Effector memory CD4-positive, alpha-beta T cell (primary cell): ENCODE measurements around the gene PARD3B.
"Not testable (repeated sequence)": the region's sequence is repeated elsewhere in the genome, so short reads cannot be mapped to it uniquely, and the experiment has no call there.

Experiments used
- DNase-seq, 3 donors: peaks; one replicate each; pipeline ENCODE4 v3.0.0-alpha.2; 2020
- H3K27ac ChIP-seq: 2 replicates; pipeline ENCODE4 v1.7.0; 2013; ENCODE audit warnings: mild to moderate bottlenecking, low read length, moderate library complexity; ENCODE audit not compliant: insufficient read depth, poor library complexity, severe bottlenecking
- H3K27me3 ChIP-seq: replicated peaks from 2 replicates; pipeline ENCODE4 v1.7.0; 2013; ENCODE audit warnings: mild to moderate bottlenecking, low read length; ENCODE audit not compliant: insufficient read depth, control insufficient read depth, poor library complexity, severe bottlenecking
- H3K36me3 ChIP-seq: 2 replicates; pipeline ENCODE4 v1.7.0; 2013; ENCODE audit warnings: mild to moderate bottlenecking, low read length, moderate library complexity; ENCODE audit not compliant: control insufficient read depth, insufficient read depth
- H3K4me1 ChIP-seq: 2 replicates; pipeline ENCODE4 v1.7.0; 2013; ENCODE audit warnings: low read length, mild to moderate bottlenecking; ENCODE audit not compliant: control insufficient read depth, insufficient read depth, poor library complexity, severe bottlenecking
- H3K4me3 ChIP-seq: 2 replicates; pipeline ENCODE4 v1.7.0; 2013; ENCODE audit warnings: low read length, low read depth, mild to moderate bottlenecking; ENCODE audit not compliant: insufficient read depth, poor library complexity, severe bottlenecking
- H3K9me3 ChIP-seq: 2 replicates; pipeline ENCODE4 v1.7.0; 2013; ENCODE audit warnings: mild to moderate bottlenecking, low read length, moderate library complexity; ENCODE audit not compliant: control insufficient read depth

The PARD3B gene

DNA sequence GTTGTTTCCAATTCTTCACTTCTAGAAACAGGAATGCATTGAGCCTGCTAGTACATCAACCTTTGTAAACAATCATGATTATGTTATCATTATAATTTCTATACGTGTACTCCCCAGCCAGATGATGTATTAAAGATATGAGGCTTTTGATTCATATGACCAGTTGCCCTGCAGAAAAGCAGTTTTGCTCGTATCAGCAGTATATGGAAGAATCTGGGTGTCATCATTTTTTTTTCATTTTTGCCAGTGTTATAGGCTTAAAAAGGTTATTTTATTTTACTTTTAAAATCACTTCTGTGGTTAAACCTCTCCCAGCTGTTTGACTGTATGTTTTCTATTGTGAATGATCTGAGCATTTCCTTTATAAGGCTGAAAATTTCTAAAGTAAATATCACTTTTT, 665.2 kb downstream of the PARD3B start:
- Histone ChIP-seq H3K36me3 (no peaks in the 10 kb centered on the region), H3K27ac (no peak overlapping the region), H3K4me3 (no peak overlapping the region), H3K9me3 (no peaks in the 10 kb centered on the region), H3K4me1 (no peaks in the 10 kb centered on the region), H3K27me3 (no peaks in the 10 kb centered on the region)
- no peak for DNase-seq

DNA sequence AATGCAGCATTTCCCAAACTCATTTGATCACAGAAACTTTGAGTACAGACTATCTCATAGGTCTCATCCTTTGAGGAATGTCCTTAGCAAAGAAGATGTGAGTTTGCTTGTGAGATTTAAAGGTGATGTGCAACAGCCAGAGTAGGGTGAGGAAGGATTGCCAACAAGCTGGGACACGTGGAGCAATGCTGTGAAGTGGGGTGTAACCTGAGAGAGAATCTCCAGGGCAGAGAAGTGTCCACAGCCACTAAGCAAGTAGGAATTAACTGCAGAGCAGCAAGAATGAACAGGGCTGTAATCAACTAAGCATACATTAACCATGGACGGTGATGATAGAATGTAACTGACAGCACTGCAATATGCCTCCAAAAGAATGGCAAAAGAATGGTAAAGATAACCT, 667.1 kb downstream of the PARD3B start:
- Histone ChIP-seq H3K27me3 (no peaks in the 10 kb centered on the region), H3K36me3 (no peaks in the 10 kb centered on the region), H3K9me3 (no peaks in the 10 kb centered on the region), H3K27ac (no peak overlapping the region), H3K4me1 (no peaks in the 10 kb centered on the region), H3K4me3 (no peak overlapping the region)
- DNase-seq, result no peak

DNA sequence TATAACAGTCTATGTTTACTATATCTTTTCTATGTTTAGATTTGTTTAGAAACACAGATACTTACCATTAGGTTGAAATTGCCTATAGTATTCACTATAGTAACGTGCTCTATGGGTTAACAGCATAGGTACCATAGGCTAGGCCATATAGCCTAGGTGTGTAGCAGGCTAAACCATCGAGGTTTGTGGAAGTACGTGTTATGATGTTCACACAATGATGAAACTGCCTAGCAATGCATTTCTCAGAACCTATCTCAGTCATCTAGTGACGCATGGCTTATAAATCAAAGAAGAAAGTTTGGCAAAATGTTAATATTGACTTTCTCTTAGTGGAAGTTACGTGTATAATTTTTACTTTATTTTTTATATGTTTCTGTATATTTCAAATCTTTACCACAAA, 670.8 kb downstream of the PARD3B start:
- no peaks in the 10 kb centered on the region for H3K9me3 ChIP-seq
- no peaks in the 10 kb centered on the region for H3K36me3 ChIP-seq
- H3K4me1 ChIP-seq, result no peaks in the 10 kb centered on the region
- DNase-seq, result no peak
- H3K27me3 ChIP-seq, result no peaks in the 10 kb centered on the region
- H3K4me3 ChIP-seq, result no peak overlapping the region
- no peak overlapping the region for H3K27ac ChIP-seq

DNA sequence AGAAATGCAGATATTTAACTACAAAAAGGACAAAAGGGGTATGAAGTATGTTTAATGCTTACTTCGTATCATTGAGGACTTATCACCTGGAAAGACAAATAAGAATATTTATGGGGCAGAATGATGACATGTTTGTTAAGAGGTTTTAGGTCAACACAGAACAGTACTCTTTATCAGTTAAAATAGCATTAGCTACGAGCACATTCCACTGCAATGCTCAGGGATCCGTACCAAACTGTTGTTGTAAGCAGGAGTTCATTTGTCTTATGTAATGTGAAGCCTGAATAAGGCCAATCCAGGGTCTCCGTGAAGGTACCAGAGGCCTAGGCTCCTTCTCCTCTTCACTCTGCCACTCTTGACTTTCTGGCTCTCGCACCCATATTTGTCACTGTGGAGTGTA, 671.3 kb downstream of the PARD3B start:
- H3K4me1 ChIP-seq, result no peaks in the 10 kb centered on the region
- no peaks in the 10 kb centered on the region for H3K9me3 ChIP-seq
- H3K4me3 ChIP-seq, result no peak overlapping the region
- DNase-seq, result no peak
- no peak overlapping the region for H3K27ac ChIP-seq
- no peaks in the 10 kb centered on the region for H3K27me3 ChIP-seq
- no peaks in the 10 kb centered on the region for H3K36me3 ChIP-seq

DNA sequence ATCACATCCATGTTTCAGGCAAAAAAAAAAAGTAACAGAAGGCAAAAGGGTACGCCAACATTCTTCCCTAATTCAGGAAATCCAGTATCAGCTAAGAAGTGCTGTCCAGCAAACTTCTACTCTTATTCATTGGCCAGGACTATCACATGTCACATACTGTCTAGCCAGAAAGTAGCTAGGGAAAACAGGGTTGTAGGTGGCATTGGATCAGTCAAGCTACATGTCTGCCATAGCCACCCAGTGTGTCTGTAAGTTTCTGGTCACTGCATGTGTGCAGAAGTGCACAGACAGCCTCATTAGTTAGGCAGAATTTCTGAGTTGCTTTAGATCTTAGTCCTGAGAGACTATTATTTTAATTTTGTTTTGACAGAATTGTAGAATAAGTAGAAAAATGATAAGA, 671.7 kb downstream of the PARD3B start:
- H3K36me3 ChIP-seq, result no peaks in the 10 kb centered on the region

DNA sequence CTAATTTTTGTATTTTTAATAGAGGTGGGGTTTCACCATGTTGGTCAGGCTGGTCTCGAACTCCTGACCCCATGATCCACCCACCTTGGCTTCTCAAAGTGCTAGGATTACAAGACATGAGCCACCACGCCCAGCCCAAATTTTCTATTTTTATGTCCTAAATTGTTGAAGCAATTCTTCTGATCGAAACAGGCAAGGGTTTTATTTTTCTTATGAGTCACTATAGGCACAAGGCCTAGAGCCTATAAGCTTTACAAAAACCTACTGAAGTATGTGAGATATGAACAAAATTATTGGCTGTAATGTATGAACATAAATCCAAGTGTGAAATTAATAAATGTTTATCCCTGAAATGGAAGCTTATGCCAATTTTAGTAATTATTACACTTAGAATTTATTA, 672.8 kb downstream of the PARD3B start:
- no peak for DNase-seq
- Histone ChIP-seq H3K27ac (no peak overlapping the region), H3K9me3 (no peaks in the 10 kb centered on the region), H3K36me3 (no peaks in the 10 kb centered on the region), H3K4me3 (no peak overlapping the region), H3K27me3 (no peaks in the 10 kb centered on the region), H3K4me1 (no peaks in the 10 kb centered on the region)

More for the DNA sequence above, 671.7 kb downstream of the PARD3B start:
- Histone ChIP-seq H3K4me1 (no peaks in the 10 kb centered on the region), H3K9me3 (no peaks in the 10 kb centered on the region), H3K27ac (no peak overlapping the region), H3K27me3 (no peaks in the 10 kb centered on the region), H3K4me3 (no peak overlapping the region)
- DNase-seq, result no peak

DNA sequence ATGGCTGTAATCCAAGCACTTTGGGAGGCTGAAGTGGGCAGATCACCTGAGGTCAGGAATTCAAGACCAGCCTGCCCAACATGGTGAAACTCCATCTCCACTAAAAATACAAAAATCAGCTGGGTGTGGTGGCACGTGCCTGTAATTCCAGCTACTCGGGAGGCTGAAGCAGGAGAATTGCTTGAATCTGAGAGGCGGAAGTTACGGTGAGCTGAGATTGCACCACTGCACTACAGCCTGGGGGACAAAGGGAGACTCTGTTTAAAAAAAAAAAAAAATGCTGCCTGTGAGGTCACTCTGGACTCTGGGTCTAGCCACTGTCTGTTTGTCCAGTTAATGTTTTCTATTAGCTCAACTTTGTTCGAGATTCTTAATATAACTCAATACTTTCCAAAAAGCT, 673.5 kb downstream of the PARD3B start:
- not testable (repeated sequence) for H3K4me3 ChIP-seq, H3K9me3 ChIP-seq, H3K36me3 ChIP-seq, H3K4me1 ChIP-seq, H3K27ac ChIP-seq, DNase-seq, H3K27me3 ChIP-seq

DNA sequence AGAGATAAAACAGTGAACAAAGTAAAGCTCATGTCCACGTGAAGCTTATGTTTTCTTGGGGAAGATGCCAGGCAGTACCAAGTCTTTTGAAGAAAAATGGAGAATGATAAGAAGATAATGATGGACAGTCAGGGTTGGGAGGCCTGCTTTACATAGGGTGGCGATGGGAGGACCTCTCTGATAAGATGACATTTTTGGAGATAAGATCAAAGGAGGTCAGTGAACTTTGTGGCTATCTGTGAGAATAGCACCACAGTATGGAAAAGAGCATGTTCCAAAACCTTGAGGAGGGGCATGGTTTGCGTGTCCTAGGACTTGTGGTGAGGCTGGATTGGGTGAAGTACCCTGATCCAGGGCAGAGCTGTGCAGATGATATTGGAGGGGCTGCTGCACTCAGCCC, 675.3 kb downstream of the PARD3B start:
- Histone ChIP-seq H3K36me3 (no peaks in the 10 kb centered on the region), H3K9me3 (no peaks in the 10 kb centered on the region), H3K4me1 (no peaks in the 10 kb centered on the region), H3K4me3 (no peak overlapping the region), H3K27ac (no peak overlapping the region), H3K27me3 (no peaks in the 10 kb centered on the region)
- no peak for DNase-seq

DNA sequence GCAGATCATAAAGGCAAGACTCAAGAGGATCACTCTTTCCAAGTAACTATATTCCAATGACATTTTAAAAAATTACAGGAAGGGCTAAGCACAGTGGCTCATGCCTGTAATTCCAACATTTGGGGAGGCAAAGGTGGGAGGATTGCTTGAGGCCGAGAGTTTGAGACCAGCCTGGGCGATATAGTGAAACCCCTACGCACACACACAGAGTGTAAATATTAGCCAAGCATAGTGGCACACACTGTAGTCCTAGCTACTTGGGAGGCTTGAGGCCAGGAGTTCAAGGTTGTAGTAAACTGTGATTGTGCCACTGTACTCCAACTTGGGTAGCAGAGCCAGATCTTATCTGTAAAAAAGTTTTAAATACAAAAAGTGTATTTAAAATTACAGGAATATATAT, 686.8 kb downstream of the PARD3B start:
- Histone ChIP-seq H3K4me3 (no peak overlapping the region), H3K27me3 (no peaks in the 10 kb centered on the region), H3K27ac (no peak overlapping the region), H3K4me1 (no peaks in the 10 kb centered on the region), H3K9me3 (peaks cover 4% of the 10 kb centered on the region), H3K36me3 (no peaks in the 10 kb centered on the region)
- DNase-seq, result no peak

DNA sequence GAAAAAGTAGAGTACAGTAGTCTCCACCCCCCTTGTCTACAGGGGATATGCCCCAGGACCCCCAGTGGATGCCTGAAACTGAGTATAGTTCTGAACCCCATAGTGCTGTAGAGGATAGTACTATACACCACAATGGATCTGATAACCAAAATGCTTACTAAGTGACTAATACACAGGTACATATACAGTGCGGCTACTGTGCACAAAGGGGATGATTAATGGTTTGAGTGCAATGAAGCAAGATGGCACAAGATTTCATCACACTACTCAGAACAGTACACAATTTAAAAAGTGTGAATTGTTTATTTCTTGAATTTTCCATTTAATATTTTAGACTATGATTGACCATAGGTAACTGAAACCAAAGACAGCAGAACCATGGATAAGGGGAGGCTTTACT, 690.2 kb downstream of the PARD3B start:
- no peaks in the 10 kb centered on the region for H3K4me1 ChIP-seq
- H3K36me3 ChIP-seq, result no peaks in the 10 kb centered on the region
- DNase-seq, result no peak
- H3K27ac ChIP-seq, result no peak overlapping the region
- H3K9me3 ChIP-seq, result peaks cover 1% of the 10 kb centered on the region
- H3K4me3 ChIP-seq, result no peak overlapping the region
- no peaks in the 10 kb centered on the region for H3K27me3 ChIP-seq

DNA sequence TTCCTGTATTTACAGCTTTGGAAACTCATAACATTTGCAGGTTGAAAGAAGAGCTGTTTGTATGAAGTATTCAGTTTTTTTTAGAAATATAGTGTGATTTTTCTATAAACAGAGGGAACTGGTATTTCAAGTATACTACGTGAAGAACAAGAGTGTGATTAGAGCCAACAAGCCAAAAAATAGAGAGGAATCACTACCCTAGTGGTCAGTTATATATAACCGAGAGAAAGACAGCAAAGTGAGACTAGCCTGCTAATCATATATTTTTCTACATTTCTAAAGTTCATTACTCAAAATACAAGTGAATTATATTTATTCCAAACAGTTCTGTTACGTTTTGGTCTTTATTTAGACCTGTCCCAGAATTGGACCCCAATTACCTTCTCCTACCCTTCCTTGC, 692.2 kb downstream of the PARD3B start:
- Histone ChIP-seq H3K9me3 (no peaks in the 10 kb centered on the region), H3K4me3 (no peak overlapping the region), H3K4me1 (no peaks in the 10 kb centered on the region), H3K27me3 (no peaks in the 10 kb centered on the region), H3K36me3 (no peaks in the 10 kb centered on the region), H3K27ac (no peak overlapping the region)
- no peak for DNase-seq
